DND-41 (cell line): ENCODE measurements around the gene KRT4.

Experiments used
- EZH2 ChIP-seq: IDR thresholded peaks from 3 replicates; pipeline ENCODE4 v1.6.1; 2012; ENCODE audit warnings: borderline replicate concordance, low read depth, mild to moderate bottlenecking, moderate library complexity, low read length, inconsistent platforms; ENCODE audit not compliant: severe bottlenecking
- TF ChIP-seq, protein P1 (sequence below): IDR thresholded peaks from 2 replicates; pipeline ENCODE4 v1.5.1; 2012; ENCODE audit warnings: borderline replicate concordance, low read length, moderate library complexity, mild to moderate bottlenecking; ENCODE audit not compliant: poor library complexity, severe bottlenecking; ENCODE audit errors: extremely low read depth

DNA sequence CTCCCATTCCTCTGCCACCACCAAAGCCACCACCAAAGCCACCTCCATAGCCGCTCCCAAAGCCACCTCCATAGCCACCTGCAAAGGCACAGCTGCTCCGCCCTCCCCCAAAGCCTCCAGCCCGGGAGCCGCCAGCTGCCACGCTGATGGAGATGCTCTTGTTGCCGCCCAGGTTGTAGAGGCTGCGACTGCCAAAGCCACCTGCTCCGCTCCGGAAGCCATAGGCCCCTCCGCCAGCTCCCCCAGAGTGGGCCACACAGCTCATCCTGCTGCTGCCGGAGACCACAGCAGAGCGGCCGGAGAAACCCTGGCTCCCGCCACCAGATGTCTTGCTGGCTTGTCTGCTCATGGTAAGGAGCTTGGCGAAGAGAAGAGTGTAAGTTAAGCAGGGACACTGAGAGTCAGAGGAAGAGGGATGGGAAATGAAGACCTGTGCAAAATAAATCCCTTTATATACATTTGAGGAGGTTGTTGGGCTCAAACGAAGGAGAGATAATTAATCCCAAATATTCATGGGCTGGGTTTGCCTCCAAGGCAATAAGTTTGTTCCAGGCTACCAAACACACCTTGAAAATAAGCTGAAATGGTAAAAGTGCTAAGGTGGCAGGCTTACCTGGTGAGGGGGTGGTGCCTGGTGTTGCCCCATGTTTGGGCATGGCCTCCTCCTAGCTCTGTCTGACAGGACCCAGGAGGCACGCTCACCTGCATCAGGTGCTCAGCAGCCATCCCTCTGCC lies 18.1 kb downstream of the KRT4 start, which contains the start of gene KRT3:
- TF ChIP-seq, protein P1, sequence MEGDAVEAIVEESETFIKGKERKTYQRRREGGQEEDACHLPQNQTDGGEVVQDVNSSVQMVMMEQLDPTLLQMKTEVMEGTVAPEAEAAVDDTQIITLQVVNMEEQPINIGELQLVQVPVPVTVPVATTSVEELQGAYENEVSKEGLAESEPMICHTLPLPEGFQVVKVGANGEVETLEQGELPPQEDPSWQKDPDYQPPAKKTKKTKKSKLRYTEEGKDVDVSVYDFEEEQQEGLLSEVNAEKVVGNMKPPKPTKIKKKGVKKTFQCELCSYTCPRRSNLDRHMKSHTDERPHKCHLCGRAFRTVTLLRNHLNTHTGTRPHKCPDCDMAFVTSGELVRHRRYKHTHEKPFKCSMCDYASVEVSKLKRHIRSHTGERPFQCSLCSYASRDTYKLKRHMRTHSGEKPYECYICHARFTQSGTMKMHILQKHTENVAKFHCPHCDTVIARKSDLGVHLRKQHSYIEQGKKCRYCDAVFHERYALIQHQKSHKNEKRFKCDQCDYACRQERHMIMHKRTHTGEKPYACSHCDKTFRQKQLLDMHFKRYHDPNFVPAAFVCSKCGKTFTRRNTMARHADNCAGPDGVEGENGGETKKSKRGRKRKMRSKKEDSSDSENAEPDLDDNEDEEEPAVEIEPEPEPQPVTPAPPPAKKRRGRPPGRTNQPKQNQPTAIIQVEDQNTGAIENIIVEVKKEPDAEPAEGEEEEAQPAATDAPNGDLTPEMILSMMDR, result no peak
- no peak for TF ChIP-seq EZH2
